Stimulated activated CD4-positive, alpha-beta T cell treated with anti-CD3 and anti-CD28 coated beads, TNF-alpha, amount 100 ng/mL, for 48 hours (primary cell): ENCODE results near the gene ERBB2.
"Not testable (repeated sequence)": the region's sequence is repeated elsewhere in the genome, so short reads cannot be mapped to it uniquely, and the experiment has no call there.

ENCODE experiments used
- DNase-seq, 3 donors: peaks; one replicate each; pipeline ENCODE4 v3.0.0-alpha.2; 2020; ENCODE audit warnings: low read depth in 3 of 3

Gene ERBB2

DNA sequence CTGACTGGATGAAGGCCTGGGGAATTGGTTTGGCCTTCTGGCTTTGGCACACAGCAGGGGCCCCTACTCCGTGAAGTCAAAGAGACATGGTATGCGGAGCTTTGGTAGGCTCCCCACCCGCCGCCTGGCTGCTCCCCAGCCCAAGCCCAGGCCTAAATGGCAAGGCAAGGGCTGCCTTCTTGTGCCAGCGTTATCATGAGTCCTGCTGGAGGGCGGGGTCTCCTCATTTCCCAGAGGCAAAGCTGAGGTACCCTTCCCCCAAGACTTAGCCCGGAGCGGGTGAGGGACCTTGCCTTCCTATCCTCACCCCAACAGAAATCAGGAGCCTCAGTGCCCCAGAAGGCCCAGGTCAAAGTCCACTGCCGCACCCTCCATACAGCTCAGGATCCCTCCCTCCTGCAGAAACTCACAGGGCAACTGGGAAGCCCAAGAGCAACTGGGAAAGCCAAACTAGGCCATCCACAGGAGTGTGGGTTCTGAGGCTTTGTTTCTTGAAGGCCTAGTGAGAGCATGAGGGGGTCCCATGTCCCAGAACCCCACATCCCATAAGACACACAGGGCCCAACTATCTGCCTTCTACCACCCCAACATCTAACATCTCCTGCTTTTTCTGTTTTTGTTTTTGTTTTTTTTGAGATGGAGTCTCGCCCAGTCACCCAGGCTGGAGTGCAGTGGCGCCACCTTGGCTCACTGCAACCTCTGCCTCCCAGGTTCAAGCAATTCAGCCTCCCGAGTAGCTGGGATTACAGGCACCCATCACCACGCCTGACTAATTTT lies 21.3 kb upstream of the ERBB2 start:
- no peak for DNase-seq

DNA sequence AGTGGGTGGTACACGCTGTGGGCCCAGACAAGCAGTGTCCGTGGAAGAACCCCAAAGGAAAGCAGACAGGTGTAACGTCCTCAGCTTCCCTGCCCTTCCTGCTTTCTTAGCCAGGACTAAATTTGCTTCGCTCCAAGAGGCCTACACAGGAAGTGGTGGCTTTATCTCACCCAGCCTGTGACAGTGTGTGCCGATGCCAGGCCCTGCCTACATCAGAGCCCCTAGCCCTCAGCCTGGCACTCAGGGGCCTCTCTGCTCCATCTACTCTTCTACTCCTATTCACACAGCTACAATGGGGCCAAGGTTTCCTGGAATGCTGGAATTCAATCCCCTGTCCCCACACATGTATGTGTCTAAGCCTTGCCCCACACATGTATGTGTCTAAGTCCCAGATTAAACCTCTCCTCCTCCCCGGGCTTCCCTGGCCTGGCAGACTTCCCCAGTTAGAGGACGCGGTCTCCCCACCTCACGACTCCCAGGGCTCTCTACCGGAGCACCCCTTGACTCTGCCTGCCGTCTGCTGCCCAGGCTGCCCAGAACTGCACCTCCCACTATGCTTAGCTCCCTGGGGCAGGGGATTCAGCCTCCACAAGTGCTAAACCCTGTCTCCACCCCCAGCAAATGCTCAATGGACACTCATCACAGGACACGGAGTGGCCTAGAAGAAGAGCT lies 20.2 kb upstream of the ERBB2 start:
- no peak for DNase-seq

DNA sequence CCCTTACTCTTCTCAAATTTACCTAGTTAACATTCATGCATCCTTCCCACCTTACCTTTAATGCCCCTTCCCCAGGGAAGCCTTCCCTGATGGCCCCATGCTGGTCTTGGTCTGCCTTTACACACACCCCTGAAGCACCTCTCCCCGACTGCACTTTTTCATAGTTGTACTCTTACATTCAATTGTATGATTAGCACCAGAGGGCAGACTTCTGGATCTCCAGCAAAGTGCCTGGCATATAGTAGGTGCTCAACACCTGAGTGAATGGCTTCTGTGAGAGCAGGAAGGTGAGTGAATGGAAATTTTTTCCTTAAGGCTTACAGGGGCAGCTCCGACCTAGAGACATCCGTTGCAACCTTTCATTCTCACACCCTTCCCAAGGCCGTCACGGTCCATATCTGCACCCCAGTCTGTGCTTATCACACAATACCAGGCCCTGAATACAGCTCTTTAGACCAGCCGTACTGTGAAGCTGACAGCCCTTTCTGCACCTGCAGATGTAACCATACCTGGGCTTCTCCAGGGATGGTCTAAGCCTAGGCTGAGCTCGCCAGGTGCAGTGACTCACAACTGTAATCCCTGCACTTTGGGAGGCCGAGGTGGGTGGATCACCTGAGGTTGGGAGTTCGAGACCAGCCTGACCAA lies 16.4 kb upstream of the ERBB2 start:
- no peak for DNase-seq

DNA sequence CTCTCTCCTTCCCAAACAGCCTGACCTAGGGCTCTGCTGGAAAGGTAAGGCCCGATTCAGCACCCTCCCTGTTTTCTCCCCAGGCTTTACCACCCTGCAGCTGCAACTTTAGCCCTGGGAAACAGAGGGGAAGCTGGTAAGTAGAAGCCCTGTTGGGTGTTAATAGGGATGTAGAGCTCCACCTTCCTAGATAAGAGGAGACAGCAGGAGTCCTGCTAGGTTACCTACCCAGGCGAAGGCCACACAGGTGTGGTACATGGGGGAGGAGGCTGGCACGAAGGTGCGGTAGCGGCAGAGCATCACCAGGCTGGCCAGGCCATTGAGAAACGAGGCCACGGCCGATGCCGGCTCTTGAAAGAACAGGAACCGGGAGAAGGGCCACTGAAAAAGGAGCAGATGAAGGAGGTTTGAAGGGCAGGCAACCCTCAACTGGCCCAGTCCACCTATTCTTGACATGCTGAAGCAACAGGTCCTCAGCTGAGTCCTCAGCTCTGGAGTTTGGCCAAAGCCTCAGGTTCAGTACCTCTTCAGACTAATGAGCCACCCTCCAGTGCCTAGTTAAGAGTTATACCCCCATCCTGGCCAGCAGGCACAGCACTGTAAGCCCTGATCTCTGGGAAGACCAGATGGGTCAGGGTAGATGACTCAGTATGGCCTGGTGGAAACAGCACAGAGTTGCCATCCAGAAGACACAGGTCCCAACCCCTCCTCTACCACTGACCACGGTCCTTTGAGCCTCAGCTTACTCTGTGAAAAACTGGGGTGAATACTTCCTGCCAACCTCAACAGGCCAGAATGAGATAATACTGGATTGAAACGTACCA lies 15.3 kb upstream of the ERBB2 start:
- no peak for DNase-seq

DNA sequence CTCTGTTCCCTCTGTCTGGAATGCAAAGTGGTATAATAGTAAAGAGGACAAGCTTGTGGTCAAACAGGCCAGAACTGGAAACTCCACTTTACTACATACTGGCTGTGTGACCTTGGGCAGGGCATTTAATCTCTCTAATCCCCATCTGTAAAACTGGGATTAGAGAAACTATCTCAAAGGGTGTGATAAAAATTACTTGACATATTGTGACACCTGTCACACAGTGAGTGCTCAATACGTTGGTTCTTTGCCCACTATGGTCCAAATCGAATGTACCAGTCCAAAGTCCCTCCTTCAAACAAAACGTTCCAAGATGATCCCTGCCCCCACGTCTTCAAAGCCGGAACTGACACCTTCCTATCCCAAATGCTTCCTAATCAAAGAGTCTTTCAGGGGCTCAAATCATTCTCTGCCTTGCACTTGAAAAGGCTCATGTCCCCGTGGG lies 12.7 kb upstream of the ERBB2 start:
- no peak for DNase-seq

DNA sequence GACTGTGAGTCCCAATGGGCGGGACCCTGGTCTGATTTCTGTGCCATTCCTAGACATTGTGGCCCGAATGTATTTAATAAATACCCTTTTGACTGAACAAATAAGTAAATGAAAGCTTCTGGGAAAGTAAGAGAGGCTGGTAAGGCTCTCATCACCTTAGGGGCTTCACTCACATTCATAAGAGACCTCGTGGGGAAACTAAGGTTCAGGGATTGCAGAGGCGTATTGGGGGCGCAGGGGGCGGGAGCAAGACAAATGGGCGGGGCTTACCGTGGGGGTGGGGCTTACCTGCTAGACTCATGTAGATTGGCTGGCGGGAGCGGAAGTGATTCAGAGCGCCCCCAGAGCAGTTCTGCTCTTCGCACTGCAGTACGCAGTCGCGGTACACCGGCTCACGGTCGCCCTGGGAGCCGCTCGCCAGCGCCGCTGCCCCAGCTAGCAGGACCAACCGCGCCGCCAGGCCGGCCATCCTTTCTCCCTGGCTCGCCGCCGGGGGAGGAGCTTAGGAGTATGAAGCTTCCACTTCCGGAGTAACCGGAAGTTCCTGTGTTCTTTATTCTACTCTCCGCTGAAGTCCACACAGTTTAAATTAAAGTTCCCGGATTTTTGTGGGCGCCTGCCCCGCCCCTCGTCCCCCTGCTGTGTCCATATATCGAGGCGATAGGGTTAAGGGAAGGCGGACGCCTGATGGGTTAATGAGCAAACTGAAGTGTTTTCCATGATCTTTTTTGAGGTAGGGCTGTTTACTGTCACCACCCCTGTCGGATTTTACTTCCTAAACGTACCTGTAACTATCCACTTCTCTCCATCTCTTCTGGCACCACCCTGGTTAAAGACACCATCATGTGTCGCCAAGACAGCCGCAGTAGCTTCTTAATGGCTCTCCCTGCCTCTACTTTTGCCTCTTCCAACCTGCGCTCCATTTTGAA lies 12.1 kb upstream of the ERBB2 start, which contains the start of gene PGAP3:
PGAP3 (minus strand) TSS at position 512 of the 929 bp plus-strand sequence; CDS start at position 469, 43 bp downstream.
- DNase-seq = peak; percentile 70 to 85 (median 81)

DNA sequence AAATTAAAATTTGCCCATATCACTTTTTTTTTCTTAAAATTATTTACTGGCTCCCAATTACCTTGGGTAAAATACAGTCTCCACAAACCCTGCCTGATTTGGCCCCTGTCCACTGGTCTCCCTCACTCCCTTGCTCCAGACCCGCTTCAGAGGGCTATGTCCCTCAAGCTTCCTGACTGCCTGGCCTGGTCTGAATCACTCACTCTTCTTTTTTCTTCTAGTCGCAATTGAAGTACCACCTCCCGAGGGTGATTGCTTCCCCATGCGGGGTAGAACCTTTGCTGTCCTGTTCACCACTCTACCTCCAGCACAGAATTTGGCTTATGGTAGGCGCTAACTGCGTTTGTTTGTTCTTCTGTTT lies 11.4 kb upstream of the ERBB2 start:
- DNase-seq = no peak

DNA sequence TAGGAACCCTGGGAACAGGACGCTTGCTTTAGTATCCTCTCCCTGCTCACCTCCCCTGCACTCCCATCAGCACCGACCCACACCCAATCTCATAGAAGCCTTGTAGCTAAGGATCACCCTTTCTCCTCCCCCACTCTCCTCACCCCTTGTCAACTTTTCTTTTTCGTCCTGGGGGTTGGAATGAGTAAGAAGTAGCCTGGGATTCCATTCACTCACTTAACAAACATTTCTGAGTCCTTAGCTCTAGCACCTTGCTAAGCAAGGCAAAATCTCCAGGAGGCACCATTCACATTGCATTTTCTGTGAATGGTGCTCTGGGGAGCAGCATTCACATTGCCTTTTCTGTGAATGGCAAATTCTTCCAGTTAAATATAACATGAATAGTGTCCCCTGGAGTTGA lies 10.9 kb upstream of the ERBB2 start:
- DNase-seq = no peak

DNA sequence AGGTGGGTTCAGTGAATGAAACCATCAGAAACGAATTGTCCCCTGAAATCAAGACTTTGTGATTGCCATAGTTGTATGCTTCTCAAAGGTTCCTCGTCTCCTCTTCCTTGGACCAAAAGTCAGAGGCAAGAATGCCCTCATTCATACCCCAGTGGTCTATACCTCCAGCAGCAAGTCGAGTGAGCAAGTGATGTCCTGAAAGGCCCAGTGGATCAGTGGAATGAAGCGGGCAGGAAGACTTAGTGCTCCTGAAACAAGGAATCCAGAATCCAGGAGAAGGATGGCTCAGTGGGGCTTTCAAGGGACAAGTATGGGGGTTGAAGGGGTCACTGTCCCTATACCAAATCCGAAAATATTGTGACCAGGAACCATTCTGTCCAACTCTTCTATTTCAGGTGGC lies 5.3 kb upstream of the ERBB2 start:
- DNase-seq = no peak

DNA sequence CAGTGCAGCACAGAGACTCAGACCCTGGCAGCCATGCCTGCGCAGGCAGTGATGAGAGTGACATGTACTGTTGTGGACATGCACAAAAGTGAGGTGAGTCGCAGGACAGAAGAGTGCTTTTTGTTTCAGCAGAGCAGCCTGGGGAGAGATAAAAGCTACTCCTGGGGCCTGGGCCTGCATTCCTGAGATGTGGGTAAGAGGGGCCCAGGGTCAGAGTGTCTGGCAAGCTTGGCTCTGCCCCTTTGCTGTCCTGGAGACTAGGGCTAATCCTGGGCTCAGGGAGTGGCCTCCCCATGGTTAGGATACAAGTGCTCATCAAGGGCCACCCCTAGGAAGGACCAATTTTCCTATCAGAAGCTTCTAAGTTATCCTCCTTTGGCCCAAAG lies 4.8 kb upstream of the ERBB2 start:
- DNase-seq = no peak

DNA sequence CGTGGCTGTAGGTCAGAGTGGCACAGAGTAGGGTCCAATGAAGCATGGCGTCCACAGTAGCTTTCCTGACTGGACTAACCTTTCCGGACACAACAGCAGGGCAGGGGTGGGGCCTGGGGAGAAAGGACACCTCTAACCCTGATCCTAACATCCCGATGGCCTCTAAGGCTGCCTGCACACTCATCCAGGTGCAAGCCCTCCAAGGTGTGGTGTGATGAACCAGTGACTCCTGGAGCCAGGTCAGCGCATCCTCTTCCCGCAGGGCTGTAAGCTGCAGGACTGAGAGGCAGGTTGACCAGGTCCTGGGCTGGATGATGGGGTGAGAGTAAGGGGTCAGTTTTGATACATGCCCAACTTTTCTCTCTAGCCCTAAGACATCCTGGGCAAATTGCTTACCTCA lies 3.1 kb upstream of the ERBB2 start:
- DNase-seq = no peak

DNA sequence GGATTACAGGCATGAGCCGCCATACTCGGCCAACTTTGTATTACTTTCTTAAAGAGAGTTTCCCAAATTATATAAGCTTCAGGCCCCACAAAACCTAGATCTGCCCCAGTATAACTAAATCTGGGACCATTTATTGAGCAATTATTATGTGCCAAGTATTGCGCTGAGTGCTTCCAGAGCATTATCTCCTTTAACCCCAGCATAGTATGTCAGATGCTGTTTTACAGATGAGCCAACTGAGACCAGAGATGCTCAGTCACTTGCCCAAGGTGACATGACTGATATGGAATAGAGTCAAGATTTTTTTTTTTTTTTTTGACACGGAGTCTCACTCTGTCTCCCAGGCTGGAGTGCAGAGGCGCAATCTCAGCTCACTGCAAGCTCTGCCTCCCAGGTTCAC lies 1.9 kb upstream of the ERBB2 start:
- no peak for DNase-seq

DNA sequence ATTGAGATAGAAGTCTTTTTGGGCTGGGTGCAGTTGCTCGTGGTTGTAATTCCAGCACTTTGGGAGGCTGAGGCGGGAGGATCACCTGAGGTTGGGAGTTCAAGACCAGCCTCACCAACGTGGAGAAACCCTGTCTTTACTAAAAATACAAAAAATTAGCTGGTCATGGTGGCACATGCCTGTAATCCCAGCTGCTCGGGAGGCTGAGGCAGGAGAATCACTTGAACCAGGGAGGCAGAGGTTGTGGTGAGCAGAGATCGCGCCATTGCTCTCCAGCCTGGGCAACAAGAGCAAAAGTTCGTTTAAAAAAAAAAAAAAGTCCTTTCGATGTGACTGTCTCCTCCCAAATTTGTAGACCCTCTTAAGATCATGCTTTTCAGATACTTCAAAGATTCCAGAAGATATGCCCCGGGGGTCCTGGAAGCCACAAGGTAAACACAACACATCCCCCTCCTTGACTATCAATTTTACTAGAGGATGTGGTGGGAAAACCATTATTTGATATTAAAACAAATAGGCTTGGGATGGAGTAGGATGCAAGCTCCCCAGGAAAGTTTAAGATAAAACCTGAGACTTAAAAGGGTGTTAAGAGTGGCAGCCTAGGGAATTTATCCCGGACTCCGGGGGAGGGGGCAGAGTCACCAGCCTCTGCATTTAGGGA lies 577 bp upstream of the ERBB2 start:
- not testable (repeated sequence) for DNase-seq

DNA sequence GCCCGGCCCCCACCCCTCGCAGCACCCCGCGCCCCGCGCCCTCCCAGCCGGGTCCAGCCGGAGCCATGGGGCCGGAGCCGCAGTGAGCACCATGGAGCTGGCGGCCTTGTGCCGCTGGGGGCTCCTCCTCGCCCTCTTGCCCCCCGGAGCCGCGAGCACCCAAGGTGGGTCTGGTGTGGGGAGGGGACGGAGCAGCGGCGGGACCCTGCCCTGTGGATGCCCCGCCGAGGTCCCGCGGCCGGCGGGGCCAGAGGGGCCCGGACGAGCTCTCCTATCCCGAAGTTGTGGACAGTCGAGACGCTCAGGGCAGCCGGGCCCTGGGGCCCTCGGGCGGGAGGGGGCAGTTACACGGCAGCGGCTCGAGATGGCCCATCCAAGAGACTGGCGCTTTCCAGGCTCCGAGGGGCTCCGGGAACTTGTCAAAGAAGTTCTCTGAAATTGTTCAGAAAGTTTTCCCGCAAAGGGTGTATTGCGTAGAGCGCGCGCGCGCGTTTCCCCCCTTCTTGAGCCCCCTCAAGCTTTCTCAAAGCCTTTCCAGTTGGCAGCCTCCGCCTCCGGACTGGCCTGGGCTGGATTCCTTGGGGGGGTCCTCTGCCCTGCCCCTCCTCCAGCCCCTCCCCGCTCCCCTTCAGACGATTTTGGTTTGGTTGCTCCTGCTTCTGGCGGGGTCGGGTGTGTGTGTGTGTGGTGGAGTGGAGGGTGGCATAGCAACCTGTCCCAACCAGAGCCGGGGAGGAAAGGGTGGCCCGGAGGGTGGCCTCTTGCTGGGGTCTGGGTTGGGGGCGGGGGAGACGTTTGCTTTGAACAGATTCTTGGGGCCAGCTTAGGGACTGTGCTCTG lies 504 bp downstream of the ERBB2 start:
- no peak for DNase-seq

DNA sequence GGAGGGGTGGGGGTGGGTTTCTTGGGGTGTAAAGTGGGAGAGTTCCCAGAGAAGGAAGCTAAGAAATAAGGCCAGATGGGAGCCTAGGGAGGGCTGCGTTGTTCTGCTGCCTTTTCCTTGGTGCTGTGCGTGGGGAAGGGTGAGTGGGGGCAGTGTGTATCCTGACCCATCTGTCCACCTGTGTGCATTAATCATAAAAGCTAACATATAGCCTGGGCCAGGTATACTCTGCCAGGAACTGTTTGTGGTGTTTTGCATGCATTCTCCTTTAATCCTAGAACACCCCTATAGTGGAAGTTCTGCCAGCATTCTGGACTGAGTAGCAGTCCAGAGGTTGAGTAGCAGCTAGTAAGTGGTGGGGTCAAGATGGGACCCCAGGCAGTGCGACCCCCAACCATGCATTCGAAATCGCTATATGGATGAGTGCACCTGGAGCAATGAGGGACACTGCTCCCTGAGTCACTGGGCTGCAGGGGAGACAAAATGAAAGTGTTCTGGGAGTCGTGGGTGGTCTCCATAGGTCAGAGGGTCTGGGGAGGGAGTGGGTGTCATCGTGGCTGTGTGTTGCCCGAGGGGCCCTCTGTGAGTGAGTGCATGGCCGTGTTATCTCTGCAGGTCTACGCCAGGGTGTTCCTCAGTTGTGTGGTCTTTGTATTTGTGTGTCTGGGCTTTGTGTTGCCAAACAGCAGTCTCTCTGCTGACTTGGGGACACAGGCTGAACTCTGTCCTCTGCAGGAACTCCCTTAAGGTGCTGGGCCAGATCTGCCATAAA lies 1.3 kb downstream of the ERBB2 start:
- no peak for DNase-seq

DNA sequence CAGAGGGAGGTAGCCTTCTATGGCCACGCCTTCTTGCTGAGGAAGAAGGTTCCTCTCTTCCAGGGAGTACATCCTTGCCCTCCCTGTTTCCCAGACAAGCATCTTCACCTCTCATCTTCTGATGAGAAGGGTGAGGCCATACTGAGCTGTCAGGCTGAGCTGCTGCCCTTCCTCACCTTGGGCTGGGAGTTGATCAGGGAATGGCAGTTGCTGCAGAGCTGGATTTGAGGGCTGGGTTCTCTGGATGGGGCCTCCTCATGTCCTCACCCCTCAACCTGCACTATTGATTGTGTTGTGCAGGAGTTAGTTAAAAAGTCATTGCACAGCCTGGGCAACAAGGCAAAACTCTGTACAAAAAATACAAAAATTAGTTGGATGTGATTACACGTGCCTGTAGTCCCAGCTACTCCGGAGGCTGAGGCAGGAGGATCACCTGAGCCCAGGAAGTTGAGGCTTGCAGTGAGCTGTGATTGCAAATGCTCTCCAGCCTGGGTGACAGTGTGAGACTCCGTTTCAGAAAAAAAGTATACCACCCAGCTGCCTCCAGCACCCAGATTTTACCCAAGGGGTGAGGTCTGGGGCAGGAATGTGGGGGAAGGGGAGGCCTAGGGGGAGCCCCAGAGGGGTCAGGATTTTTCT lies 2.0 kb downstream of the ERBB2 start:
- DNase-seq = no peak

DNA sequence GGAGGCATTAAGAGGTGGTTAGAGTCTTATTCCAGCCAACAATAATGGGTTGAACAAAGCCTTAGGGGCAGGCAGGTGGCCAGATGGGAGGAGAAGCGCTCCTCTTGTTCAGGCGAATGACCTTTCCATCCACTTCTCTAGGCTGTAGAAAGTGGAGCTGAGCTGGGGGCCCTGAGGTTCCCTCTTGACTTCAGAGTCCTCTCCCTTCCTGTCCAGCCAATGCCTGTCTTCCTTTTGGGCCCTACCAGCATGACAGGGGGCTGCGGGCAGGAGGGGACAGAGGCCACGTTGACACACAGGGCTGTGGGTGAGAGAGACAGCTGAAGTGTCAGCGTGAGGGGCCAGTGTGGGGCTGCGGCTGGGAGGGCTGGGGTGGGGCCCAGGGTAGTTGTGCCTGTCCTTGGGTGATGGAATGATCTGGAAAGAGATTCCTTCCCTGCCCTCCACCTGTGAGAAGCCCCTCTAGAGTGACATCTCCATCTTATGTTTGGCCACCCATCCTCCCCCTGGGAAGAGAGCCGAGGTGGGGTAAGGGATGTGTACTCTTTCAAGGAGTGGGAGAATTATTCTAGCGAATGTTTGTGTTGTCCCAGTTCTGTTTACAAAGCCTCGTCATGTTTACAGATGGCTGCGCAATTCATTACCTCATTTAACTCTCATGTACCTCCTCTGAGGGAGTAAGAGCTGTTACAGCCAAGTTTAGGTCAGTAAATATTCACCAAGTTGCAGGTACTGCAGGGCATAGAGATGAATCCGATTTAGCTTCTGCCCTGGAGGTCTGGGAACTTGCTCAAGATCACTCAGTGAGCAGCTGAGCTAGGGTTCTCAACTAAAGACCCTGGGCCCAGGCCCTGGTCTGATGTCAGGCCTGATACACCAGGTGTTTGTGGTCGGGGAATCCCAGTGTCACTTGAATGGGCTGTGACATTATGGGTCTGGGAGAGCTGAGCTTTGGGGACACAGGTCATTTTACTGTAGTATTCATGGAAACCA lies 3.3 kb downstream of the ERBB2 start:
- no peak for DNase-seq
